ENCODE measurements around the gene SEMA4B.

The SEMA4B gene

DNA sequence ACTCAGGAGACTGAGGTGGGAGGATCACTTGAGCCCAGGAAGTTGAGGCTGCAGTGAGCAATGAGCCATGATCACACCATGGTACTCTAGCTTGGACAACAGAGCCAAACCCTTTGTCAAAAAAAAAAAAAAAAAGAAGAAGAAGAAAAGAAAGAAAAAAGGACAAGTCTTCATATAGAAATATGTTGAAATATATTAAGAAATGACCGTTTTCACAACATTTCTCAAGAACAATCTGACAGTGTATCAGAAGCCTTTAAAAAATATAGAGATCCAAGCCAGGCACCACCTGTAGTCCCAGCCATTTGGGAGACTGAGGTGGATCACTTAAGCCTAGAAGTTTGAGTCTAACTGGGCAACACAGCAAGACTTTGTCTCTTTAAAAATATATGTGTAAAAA is 29.5 kb upstream of the SEMA4B start:
- DNase-seq (ENCODE audit: low spot score), result no peak
- TF ChIP-seq, protein P1, sequence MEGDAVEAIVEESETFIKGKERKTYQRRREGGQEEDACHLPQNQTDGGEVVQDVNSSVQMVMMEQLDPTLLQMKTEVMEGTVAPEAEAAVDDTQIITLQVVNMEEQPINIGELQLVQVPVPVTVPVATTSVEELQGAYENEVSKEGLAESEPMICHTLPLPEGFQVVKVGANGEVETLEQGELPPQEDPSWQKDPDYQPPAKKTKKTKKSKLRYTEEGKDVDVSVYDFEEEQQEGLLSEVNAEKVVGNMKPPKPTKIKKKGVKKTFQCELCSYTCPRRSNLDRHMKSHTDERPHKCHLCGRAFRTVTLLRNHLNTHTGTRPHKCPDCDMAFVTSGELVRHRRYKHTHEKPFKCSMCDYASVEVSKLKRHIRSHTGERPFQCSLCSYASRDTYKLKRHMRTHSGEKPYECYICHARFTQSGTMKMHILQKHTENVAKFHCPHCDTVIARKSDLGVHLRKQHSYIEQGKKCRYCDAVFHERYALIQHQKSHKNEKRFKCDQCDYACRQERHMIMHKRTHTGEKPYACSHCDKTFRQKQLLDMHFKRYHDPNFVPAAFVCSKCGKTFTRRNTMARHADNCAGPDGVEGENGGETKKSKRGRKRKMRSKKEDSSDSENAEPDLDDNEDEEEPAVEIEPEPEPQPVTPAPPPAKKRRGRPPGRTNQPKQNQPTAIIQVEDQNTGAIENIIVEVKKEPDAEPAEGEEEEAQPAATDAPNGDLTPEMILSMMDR (IDR thresholded peaks at IDR 0.05; ENCODE audit: borderline replicate concordance, control extremely low read depth, extremely low read depth, insufficient read depth, missing control alignments), result no peak
- in situ Hi-C loops (cut with MboI; ENCODE audit: low sequenced_read_pairs, unreplicated experiment), result no loop called here

DNA sequence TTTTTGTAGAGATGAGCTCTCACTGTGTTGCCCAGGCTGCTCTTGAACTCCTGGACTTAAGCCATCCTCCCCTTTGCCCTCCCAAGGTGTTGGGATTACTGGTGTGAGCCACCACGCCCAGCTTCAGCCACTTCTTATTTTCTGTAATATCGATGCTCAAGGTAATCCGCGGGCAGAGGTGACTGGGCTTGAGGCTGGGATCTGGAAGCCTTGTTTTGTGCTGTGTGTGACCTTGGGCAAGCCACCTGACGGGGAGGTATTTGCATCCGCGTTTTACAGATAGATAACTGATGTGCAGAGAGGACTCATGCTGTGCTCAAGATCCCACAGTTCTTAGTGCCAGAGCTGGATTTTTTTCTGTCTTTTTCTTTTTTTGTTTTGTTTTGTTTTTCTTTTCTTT is 27.8 kb upstream of the SEMA4B start:
- TF ChIP-seq, protein P1 (IDR thresholded peaks at IDR 0.05; ENCODE audit: borderline replicate concordance, control extremely low read depth, extremely low read depth, insufficient read depth, missing control alignments), result no peak
- in situ Hi-C loops (cut with MboI; ENCODE audit: low sequenced_read_pairs, unreplicated experiment), result no loop called here
- no peak for DNase-seq (ENCODE audit: low spot score)

DNA sequence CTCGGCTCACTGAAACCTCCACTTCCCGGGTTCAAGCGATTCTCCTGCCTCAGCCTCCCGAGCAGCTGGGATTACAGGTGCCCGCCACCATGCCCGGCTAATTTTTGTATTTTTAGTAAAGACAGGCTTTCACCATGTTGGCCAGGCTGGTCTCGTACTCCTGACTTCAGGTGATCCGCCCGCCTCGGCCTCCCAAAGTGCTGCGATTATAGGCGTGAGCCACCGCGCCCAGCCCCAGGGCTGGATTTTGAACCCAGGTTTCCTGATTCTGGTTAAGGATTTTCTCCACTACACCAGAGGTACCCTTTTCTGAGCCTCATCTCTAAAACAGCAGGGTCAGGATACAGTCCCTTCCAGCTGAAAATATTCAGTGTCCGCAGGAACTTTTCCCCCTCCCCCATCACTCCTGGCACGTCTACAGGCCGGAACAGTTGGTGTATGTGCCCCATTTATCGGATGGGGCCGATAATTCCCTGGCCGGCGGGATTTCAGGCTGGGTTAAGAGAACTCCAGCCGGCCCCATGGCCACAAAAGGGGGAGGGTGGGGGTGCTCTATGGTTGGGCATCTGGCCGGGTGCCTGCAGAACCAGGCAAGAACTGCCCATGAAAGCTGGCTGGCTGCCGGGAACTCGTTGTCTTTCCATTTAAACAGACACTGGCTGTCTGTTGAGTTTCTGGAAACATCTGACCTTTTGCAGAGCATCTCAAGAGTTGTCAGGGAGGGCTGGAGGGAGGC is 26.8 kb upstream of the SEMA4B start:
- TF ChIP-seq, protein P1 (IDR thresholded peaks at IDR 0.05; ENCODE audit: borderline replicate concordance, control extremely low read depth, extremely low read depth, insufficient read depth, missing control alignments), result no peak
- in situ Hi-C loops (cut with MboI; ENCODE audit: low sequenced_read_pairs, unreplicated experiment), result no loop called here

DNA sequence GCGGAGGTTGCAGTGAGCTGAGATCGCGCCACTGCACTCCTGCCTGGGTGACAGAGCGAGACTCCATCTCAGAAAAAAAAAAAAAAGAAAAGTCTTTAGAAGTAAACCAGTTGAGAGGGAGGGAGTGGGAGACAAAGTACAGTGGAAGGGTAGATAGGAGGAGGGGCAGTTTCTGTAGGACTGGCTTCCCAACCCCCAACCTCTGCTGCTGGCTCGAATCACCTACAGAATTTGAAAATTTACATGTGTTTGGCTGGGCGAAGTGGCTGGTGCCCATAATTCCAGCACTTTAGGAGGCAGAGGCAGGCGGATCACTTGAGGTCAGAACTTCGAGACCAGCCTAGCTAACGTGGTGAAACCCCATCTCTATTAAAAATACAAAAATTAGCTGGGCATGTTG is 24.1 kb upstream of the SEMA4B start:
- TF ChIP-seq, protein P1 (IDR thresholded peaks at IDR 0.05; ENCODE audit: borderline replicate concordance, control extremely low read depth, extremely low read depth, insufficient read depth, missing control alignments), result no peak
- in situ Hi-C loops (cut with MboI; ENCODE audit: low sequenced_read_pairs, unreplicated experiment), result no loop called here
- no peak for DNase-seq (ENCODE audit: low spot score)

More for the DNA sequence above, 26.8 kb upstream of the SEMA4B start:
- DNase-seq (ENCODE audit: low spot score), result no peak

DNA sequence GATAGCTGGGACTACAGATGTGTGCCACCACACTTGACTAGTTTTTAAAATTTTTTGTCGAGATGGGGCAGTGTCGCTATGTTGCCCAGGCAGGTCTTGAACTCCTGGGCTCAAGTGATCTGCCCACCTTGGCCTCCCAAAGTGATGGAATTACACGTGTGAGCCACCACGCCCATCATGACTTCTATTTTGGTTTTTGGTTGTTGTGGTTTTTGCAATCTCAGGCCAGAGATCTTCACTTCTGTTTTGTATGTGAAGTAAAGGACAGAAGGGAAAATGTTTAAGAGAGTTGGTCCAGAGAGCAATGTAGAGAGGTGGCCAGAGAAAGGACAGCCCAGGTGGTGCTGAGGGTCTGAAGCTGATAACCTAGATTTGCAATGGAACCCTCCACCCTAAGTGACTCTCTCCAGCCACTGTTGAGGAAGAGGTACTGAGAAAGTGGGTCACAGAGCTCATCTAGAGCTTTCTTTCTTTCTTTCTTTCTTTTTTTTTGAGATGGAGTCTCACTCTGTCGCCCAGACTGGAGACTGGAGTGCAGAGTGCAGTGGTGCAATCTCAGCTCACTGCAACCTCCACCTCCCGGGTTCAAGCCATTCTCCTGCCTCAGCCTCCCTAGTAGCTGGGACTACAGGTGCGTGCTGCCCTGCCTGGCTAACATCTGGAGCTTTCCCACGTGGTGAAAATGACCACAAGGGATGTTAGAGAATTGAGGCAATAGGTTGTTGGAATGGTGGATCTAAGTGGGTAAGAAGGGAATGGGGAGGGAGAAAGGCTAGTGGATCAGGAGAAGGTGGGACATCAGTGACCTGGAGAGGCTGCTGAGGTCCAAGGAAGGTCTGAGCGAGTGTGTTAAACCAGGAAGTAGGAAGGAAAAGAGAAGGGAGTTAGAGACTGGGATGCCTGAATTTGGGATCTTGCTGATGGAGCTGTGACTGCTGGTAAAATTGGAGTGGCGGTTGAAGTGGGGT is 22.4 kb upstream of the SEMA4B start:
- in situ Hi-C loops (cut with MboI; ENCODE audit: low sequenced_read_pairs, unreplicated experiment), result no loop called here
- TF ChIP-seq, protein P1 (IDR thresholded peaks at IDR 0.05; ENCODE audit: borderline replicate concordance, control extremely low read depth, extremely low read depth, insufficient read depth, missing control alignments), result no peak
- DNase-seq (ENCODE audit: low spot score), result no peak

DNA sequence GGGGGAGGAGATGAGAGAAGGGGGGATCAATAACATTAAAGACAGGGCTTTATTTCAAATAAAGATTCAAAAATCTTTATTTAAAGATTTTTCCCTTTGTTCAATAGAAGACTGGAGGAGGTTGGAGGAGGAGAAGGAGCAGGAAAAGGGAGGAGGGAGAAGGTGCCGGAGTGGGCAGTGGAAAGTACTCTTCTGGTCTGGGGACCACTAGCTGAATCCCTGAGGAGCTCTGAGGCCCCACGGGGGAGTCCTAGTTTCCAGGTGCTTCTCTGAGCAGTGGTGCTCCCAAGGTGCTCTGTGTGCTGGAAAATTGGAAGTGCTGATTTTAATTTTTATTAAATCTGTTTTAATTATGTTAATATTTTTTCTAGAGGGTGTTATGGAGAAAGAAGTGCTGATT is 19.4 kb upstream of the SEMA4B start:
- DNase-seq (ENCODE audit: low spot score), result no peak
- TF ChIP-seq, protein P1 (IDR thresholded peaks at IDR 0.05; ENCODE audit: borderline replicate concordance, control extremely low read depth, extremely low read depth, insufficient read depth, missing control alignments), result no peak
- in situ Hi-C loops (cut with MboI; ENCODE audit: low sequenced_read_pairs, unreplicated experiment), result no loop called here
